ENCODE measurements around the gene TOMM34. TPM values are rescaled to one million over a fixed set of nuclear protein-coding genes. Genes with fewer than 3 reads are reported as not detected.

The TOMM34 gene
- polyA plus RNA-seq, 2 of the 4 experiments (the other 2 are of a cell fraction) = 23.4 to 30.8 TPM

DNA sequence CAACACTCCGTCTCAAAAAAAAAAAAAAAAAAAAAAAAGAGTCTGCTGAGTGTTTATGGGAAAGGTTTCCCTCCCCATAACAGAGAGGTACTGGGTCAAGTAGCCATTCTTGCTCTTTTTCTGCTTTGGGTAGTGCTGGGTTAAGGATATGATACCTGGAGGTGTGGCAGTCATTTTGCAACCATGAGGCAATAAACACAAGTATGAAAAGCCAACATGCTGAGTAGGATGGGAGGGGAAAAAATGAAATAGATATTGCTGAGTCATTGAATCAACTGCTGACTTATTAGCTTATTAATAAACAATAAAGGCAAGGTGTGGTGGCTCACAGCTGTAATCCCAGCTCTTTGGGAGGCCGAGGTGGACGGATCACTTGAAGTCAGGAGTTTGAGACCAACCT is 2.3 kb upstream of the TOMM34 start:
- Histone ChIP-seq H3K4me2 (no peak overlapping the region), H3K4me1 (peaks cover 41% of the 10 kb centered on the region), H3K27ac (peak overlapping the region; percentile 20 to 92; a peak in 4 of 6 replicates), H3K9me3 (no peaks in the 10 kb centered on the region), H3K4me3 (no peak overlapping the region)
- DNase-seq (ENCODE audit: low read depth in 1 of 2, low spot score in 1 of 2) (peak in 1 of 2 experiments; percentile 24), ATAC-seq (no peak), FAIRE-seq (no peak)
- WGBS (ENCODE audit: missing lambda C conversion rate) = 85% methylated on average over 3 of the region's 3 CpGs
- TF ChIP-seq NFE2L2 (conservative IDR thresholded peaks at IDR 0.05; ENCODE audit: low read length) = peak; percentile 96
- TF ChIP-seq CEBPB (IDR thresholded peaks at IDR 0.05) = 0 out of 4 replicates have a peak, but pooled peaks of 1 of the 2 experiments have one; percentile 34
- peak; percentile 99 for TF ChIP-seq MAFK (IDR thresholded peaks at IDR 0.05; ENCODE audit: partially characterized antibody)
- TF ChIP-seq ZFP36 (IDR thresholded peaks at IDR 0.05; ENCODE audit: borderline replicate concordance, partially characterized antibody) = no peak
- ChIA-PET POLR2A (no interaction called here), CTCF (interaction anchor here (1.3 to 1.6 kb wide), 2 partner anchors 22 to 52 kb away, joined by 3 to 5 read pairs; no protein-coding TSS in a partner anchor)

GRCh38 chr20:44961870-44962267 is 1.7 kb upstream of the TOMM34 start:
- WGBS (ENCODE audit: missing lambda C conversion rate) = 87% methylated on average over 3 of the region's 3 CpGs
- Histone ChIP-seq H3K4me3 (no peak overlapping the region), H3K9me3 (no peaks in the 10 kb centered on the region), H3K4me2 (0 out of 3 replicates have a peak overlapping the region, but pooled peaks have one; percentile 88), H3K27ac (peak overlapping the region in 1 of 2 experiments; percentile 92; a peak in 3 of 6 replicates), H3K4me1 (peaks cover 37% of the 10 kb centered on the region)
- CTCF ChIA-PET = interaction anchor here (1.3 kb wide), 1 partner anchor 9 kb away, joined by 5 read pairs; no protein-coding TSS in a partner anchor
- FAIRE-seq (no peak), ATAC-seq (no peak), DNase-seq (ENCODE audit: low read depth in 1 of 2, low spot score in 1 of 2) (no peak)
- POLR2A ChIA-PET = no interaction called here
- TF ChIP-seq RNF2 (IDR thresholded peaks at IDR 0.05; ENCODE audit: borderline replicate concordance, low read depth) (no peak), JUN (IDR thresholded peaks at IDR 0.05) (no peak), MAZ (IDR thresholded peaks at IDR 0.05; ENCODE audit: borderline replicate concordance, low read depth, low read length) (no peak), EP300 (IDR thresholded peaks at IDR 0.05) (no peak)

- ChIA-PET CTCF (interaction anchor here (1.3 to 1.6 kb wide), 3 partner anchors 9 to 330 kb away, joined by 3 to 5 read pairs (median 5); no protein-coding TSS in a partner anchor), POLR2A (no interaction called here)
- FAIRE-seq (no peak), DNase-seq (ENCODE audit: low read depth in 1 of 2, low spot score in 1 of 2) (no peak), ATAC-seq (no peak)
- WGBS (ENCODE audit: missing lambda C conversion rate) = 75% methylated on average over 4 of the region's 4 CpGs
- Histone ChIP-seq H3K4me2 (peak overlapping the region; percentile 88), H3K4me3 (no peak overlapping the region; the same call in 2 of the 3 replicates), H3K9me3 (no peaks in the 10 kb centered on the region), H3K27ac (peak overlapping the region; percentile 92 to 95; a peak in 5 of 6 replicates), H3K4me1 (peaks cover 37% of the 10 kb centered on the region)
- TF ChIP-seq, protein P1, sequence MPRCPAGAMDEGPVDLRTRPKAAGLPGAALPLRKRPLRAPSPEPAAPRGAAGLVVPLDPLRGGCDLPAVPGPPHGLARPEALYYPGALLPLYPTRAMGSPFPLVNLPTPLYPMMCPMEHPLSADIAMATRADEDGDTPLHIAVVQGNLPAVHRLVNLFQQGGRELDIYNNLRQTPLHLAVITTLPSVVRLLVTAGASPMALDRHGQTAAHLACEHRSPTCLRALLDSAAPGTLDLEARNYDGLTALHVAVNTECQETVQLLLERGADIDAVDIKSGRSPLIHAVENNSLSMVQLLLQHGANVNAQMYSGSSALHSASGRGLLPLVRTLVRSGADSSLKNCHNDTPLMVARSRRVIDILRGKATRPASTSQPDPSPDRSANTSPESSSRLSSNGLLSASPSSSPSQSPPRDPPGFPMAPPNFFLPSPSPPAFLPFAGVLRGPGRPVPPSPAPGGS (IDR thresholded peaks at IDR 0.05) = no peak
- TF ChIP-seq FOSB (CRISPR knock-in tag; IDR thresholded peaks at IDR 0.05) (no peak), MAZ (IDR thresholded peaks at IDR 0.05; ENCODE audit: borderline replicate concordance, low read depth, low read length) (no peak), MAFK (IDR thresholded peaks at IDR 0.05; ENCODE audit: partially characterized antibody) (no peak), HEYL (CRISPR knock-in tag; IDR thresholded peaks at IDR 0.05) (no peak), CHD4 (IDR thresholded peaks at IDR 0.05; ENCODE audit: borderline replicate concordance) (no peak), EHMT2 (IDR thresholded peaks at IDR 0.05; ENCODE audit: low read depth) (no peak), GATA3 (IDR thresholded peaks at IDR 0.05; ENCODE audit: borderline replicate concordance) (no peak), RNF2 (IDR thresholded peaks at IDR 0.05; ENCODE audit: borderline replicate concordance, low read depth) (no peak), HOXB13 (CRISPR knock-in tag; IDR thresholded peaks at IDR 0.05; ENCODE audit: low read depth) (no peak), POLR2AphosphoS2 (conservative IDR thresholded peaks at IDR 0.05; ENCODE audit: low read length) (no peak), TP53 (CRISPR knock-in tag; IDR thresholded peaks at IDR 0.05) (no peak), SMC3 (IDR thresholded peaks at IDR 0.05) (no peak)
- TF ChIP-seq, protein P2, sequence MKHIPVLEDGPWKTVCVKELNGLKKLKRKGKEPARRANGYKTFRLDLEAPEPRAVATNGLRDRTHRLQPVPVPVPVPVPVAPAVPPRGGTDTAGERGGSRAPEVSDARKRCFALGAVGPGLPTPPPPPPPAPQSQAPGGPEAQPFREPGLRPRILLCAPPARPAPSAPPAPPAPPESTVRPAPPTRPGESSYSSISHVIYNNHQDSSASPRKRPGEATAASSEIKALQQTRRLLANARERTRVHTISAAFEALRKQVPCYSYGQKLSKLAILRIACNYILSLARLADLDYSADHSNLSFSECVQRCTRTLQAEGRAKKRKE (CRISPR knock-in tag; IDR thresholded peaks at IDR 0.05; ENCODE audit: low read depth) = no peak
- TF ChIP-seq, protein P3, sequence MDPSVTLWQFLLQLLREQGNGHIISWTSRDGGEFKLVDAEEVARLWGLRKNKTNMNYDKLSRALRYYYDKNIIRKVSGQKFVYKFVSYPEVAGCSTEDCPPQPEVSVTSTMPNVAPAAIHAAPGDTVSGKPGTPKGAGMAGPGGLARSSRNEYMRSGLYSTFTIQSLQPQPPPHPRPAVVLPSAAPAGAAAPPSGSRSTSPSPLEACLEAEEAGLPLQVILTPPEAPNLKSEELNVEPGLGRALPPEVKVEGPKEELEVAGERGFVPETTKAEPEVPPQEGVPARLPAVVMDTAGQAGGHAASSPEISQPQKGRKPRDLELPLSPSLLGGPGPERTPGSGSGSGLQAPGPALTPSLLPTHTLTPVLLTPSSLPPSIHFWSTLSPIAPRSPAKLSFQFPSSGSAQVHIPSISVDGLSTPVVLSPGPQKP (IDR thresholded peaks at IDR 0.05; ENCODE audit: low read depth, low read length) = no peak
- TF ChIP-seq, protein P4, sequence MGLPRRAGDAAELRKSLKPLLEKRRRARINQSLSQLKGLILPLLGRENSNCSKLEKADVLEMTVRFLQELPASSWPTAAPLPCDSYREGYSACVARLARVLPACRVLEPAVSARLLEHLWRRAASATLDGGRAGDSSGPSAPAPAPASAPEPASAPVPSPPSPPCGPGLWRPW (IDR thresholded peaks at IDR 0.05) = no peak
- TF ChIP-seq, protein P5, sequence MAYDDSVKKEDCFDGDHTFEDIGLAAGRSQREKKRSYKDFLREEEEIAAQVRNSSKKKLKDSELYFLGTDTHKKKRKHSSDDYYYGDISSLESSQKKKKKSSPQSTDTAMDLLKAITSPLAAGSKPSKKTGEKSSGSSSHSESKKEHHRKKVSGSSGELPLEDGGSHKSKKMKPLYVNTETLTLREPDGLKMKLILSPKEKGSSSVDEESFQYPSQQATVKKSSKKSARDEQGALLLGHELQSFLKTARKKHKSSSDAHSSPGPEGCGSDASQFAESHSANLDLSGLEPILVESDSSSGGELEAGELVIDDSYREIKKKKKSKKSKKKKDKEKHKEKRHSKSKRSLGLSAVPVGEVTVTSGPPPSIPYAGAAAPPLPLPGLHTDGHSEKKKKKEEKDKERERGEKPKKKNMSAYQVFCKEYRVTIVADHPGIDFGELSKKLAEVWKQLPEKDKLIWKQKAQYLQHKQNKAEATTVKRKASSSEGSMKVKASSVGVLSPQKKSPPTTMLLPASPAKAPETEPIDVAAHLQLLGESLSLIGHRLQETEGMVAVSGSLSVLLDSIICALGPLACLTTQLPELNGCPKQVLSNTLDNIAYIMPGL (CRISPR knock-in tag; IDR thresholded peaks at IDR 0.05; ENCODE audit: borderline replicate concordance) = no peak
- TF ChIP-seq, protein P6, sequence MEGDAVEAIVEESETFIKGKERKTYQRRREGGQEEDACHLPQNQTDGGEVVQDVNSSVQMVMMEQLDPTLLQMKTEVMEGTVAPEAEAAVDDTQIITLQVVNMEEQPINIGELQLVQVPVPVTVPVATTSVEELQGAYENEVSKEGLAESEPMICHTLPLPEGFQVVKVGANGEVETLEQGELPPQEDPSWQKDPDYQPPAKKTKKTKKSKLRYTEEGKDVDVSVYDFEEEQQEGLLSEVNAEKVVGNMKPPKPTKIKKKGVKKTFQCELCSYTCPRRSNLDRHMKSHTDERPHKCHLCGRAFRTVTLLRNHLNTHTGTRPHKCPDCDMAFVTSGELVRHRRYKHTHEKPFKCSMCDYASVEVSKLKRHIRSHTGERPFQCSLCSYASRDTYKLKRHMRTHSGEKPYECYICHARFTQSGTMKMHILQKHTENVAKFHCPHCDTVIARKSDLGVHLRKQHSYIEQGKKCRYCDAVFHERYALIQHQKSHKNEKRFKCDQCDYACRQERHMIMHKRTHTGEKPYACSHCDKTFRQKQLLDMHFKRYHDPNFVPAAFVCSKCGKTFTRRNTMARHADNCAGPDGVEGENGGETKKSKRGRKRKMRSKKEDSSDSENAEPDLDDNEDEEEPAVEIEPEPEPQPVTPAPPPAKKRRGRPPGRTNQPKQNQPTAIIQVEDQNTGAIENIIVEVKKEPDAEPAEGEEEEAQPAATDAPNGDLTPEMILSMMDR (IDR thresholded peaks at IDR 0.05) = no peak
Observed at GRCh38 chr20:44961011-44961869, 1.0 kb upstream of the TOMM34 start.

Measured in A549 (cell line).